ENCODE data around the gene WDR35. TPM values are rescaled to one million over a fixed set of nuclear protein-coding genes. Genes with fewer than 3 reads are reported as not detected.
A peak's percentile ranks its signal among the peaks of the same experiment; 100 is the strongest.
"Not testable (repeated sequence)": the region's sequence is repeated elsewhere in the genome, so short reads cannot be mapped to it uniquely, and the experiment has no call there.

WDR35 gene
- total RNA-seq, 2 donors from 2014 or later, result 3.7 to 6.3 TPM

- intact Hi-C loops (cut with DNase I), result no loop called here
- ATAC-seq, result peak; percentile 0 to 45
- DNase-seq, result no peak
These were observed 88.9 kb downstream of the WDR35 start for GRCh38 chr2:19900931-19901441.

GRCh38 chr2:19899985-19900930, 89.6 kb downstream of the WDR35 start:
- intact Hi-C loops (cut with DNase I), result no loop called here
- no peak for ATAC-seq
- no peak for DNase-seq

- intact Hi-C loops (cut with DNase I), result no loop called here
- ATAC-seq (no peak), DNase-seq (no peak)
These were observed 91.1 kb downstream of the WDR35 start for GRCh38 chr2:19898592-19899329.

- DNase-seq (no peak), ATAC-seq (no peak)
- intact Hi-C loops (cut with DNase I), result no loop called here
These were observed 92.2 kb downstream of the WDR35 start for GRCh38 chr2:19897623-19898245.

- intact Hi-C loops (cut with DNase I), result no loop called here
- ATAC-seq, result no peak
- no peak for DNase-seq
These were observed 94.4 kb downstream of the WDR35 start for GRCh38 chr2:19895535-19895934.

GRCh38 chr2:19894134-19894792, 95.6 kb downstream of the WDR35 start:
- DNase-seq (no peak), ATAC-seq (no peak)
- intact Hi-C loops (cut with DNase I), result no loop called here

GRCh38 chr2:19893520-19894133, 96.3 kb downstream of the WDR35 start:
- intact Hi-C loops (cut with DNase I), result no loop called here
- no peak for ATAC-seq
- no peak for DNase-seq

- DNase-seq; intact Hi-C loops (cut with DNase I): not testable (repeated sequence)
- peak in 1 of 2 donors; percentile 41 for ATAC-seq
These were observed 97.9 kb downstream of the WDR35 start for GRCh38 chr2:19891971-19892370.

GRCh38 chr2:19890104-19890503, 99.8 kb downstream of the WDR35 start:
- no peak for ATAC-seq
- no peak for DNase-seq
- intact Hi-C loops (cut with DNase I), result no loop called here

GRCh38 chr2:19888831-19889230, 101.1 kb downstream of the WDR35 start:
- ATAC-seq (no peak), DNase-seq (no peak)
- intact Hi-C loops (cut with DNase I), result no loop called here

- intact Hi-C loops (cut with DNase I), result no loop called here
- ATAC-seq (no peak), DNase-seq (no peak)
These were observed 102.4 kb downstream of the WDR35 start for GRCh38 chr2:19887510-19887909.

GRCh38 chr2:19886261-19886660, 103.6 kb downstream of the WDR35 start:
- ATAC-seq (no peak), DNase-seq (no peak)
- intact Hi-C loops (cut with DNase I), result no loop called here

- intact Hi-C loops (cut with DNase I), result no loop called here
- no peak for ATAC-seq
- DNase-seq, result no peak
These were observed 104.1 kb downstream of the WDR35 start for GRCh38 chr2:19885791-19886190.

GRCh38 chr2:19883971-19884720, 105.8 kb downstream of the WDR35 start:
- intact Hi-C loops (cut with DNase I), result no loop called here
- ATAC-seq, result no peak
- DNase-seq, result no peak

GRCh38 chr2:19883486-19883885, 106.4 kb downstream of the WDR35 start:
- no peak for DNase-seq
- ATAC-seq, result no peak
- intact Hi-C loops (cut with DNase I), result no loop called here

- no peak for DNase-seq
- intact Hi-C loops (cut with DNase I), result no loop called here
- ATAC-seq, result no peak
These were observed 107.6 kb downstream of the WDR35 start for GRCh38 chr2:19882286-19882685.

GRCh38 chr2:19881908-19882265, 108.0 kb downstream of the WDR35 start:
- DNase-seq (no peak), ATAC-seq (no peak)
- intact Hi-C loops (cut with DNase I), result no loop called here

GRCh38 chr2:19881221-19881907, 108.5 kb downstream of the WDR35 start:
- ATAC-seq (no peak), DNase-seq (no peak)
- intact Hi-C loops (cut with DNase I), result no loop called here
